G401 (cell line): Measurements from ENCODE around the gene C4orf54. TPM values are rescaled to one million over a fixed set of nuclear protein-coding genes. Genes with fewer than 3 reads are reported as not detected.

Experiments used
- DNase-seq: peaks from one replicate; pipeline ENCODE4 v3.0.0-alpha.2; 2015; ENCODE audit warnings: low spot score
- in situ Hi-C: cut with HindIII; loops from 2 replicates; pipeline ENCODE4 v1.10.0; 2016; ENCODE audit warnings: low sequenced_read_pairs, mixed read lengths
- total RNA-seq: library from RNA; depleted of rRNA; stranded (reverse); fragments of >200 nt; shearing (Covaris generic); gene quantifications from 2 replicates; pipeline ENCODE4 v1.2.3, GENCODE V29; 2014; rRNA removed

The C4orf54 gene
- not detected in 2 replicates for total RNA-seq

GRCh38 chr4:99657798-99658197 lies at the start of gene C4orf54:
Gene C4orf54 (minus strand): TSS chr4:99657828. CDS start chr4:99654648, 3,180 bp downstream.
- in situ Hi-C loops, result no loop called here
- DNase-seq, result no peak

- DNase-seq, result no peak
- in situ Hi-C loops, result no loop called here
Measured at GRCh38 chr4:99705891-99706290, 48.3 kb upstream of the C4orf54 start.

GRCh38 chr4:99696801-99697200 lies 39.2 kb upstream of the C4orf54 start:
- no peak for DNase-seq
- in situ Hi-C loops, result no loop called here

- in situ Hi-C loops, result no loop called here
Measured at GRCh38 chr4:99693140-99693539, 35.5 kb upstream of the C4orf54 start.

GRCh38 chr4:99690990-99691389 lies 33.4 kb upstream of the C4orf54 start:
- in situ Hi-C loops, result no loop called here
- no peak for DNase-seq

More at GRCh38 chr4:99693140-99693539, 35.5 kb upstream of the C4orf54 start:
- no peak for DNase-seq

GRCh38 chr4:99690472-99690871 lies 32.8 kb upstream of the C4orf54 start:
- no peak for DNase-seq

GRCh38 chr4:99687120-99687519 lies 29.5 kb upstream of the C4orf54 start:
- no peak for DNase-seq
- in situ Hi-C loops, result no loop called here

More at GRCh38 chr4:99690472-99690871, 32.8 kb upstream of the C4orf54 start:
- in situ Hi-C loops, result no loop called here

GRCh38 chr4:99685234-99685633 lies 27.6 kb upstream of the C4orf54 start:
- in situ Hi-C loops, result no loop called here
- DNase-seq, result no peak

- no peak for DNase-seq
- in situ Hi-C loops, result no loop called here
Measured at GRCh38 chr4:99683895-99684294, 26.3 kb upstream of the C4orf54 start.

- in situ Hi-C loops, result no loop called here
Measured at GRCh38 chr4:99679976-99680375, 22.3 kb upstream of the C4orf54 start.

GRCh38 chr4:99679204-99679603 lies 21.6 kb upstream of the C4orf54 start:
- DNase-seq, result no peak
- in situ Hi-C loops, result no loop called here

More at GRCh38 chr4:99679976-99680375, 22.3 kb upstream of the C4orf54 start:
- DNase-seq, result no peak

- no peak for DNase-seq
- in situ Hi-C loops, result no loop called here
Measured at GRCh38 chr4:99677161-99677560, 19.5 kb upstream of the C4orf54 start.

GRCh38 chr4:99670409-99671073 lies 12.9 kb upstream of the C4orf54 start:
- in situ Hi-C loops, result no loop called here
- DNase-seq, result no peak

GRCh38 chr4:99669084-99669483 lies 11.5 kb upstream of the C4orf54 start:
- in situ Hi-C loops, result no loop called here
- no peak for DNase-seq

- in situ Hi-C loops, result no loop called here
- DNase-seq, result no peak
Measured at GRCh38 chr4:99668472-99668871, 10.8 kb upstream of the C4orf54 start.

- DNase-seq, result no peak
- in situ Hi-C loops, result no loop called here
Measured at GRCh38 chr4:99665983-99666382, 8.4 kb upstream of the C4orf54 start.

- in situ Hi-C loops, result no loop called here
Measured at GRCh38 chr4:99664716-99665115, 7.1 kb upstream of the C4orf54 start.

GRCh38 chr4:99661907-99662306 lies 4.3 kb upstream of the C4orf54 start:
- in situ Hi-C loops, result no loop called here

More at GRCh38 chr4:99664716-99665115, 7.1 kb upstream of the C4orf54 start:
- DNase-seq, result no peak

GRCh38 chr4:99658666-99659065 lies 1.0 kb upstream of the C4orf54 start:
- no peak for DNase-seq
- in situ Hi-C loops, result no loop called here

More at GRCh38 chr4:99661907-99662306, 4.3 kb upstream of the C4orf54 start:
- DNase-seq, result no peak

GRCh38 chr4:99655308-99656081 lies 2.1 kb downstream of the C4orf54 start:
- DNase-seq, result no peak
- in situ Hi-C loops, result no loop called here
